ENCODE results near the gene CGN.

GRCh38 chr1:151583796-151584195, 72.6 kb downstream of the CGN start:
- TF ChIP-seq CTCF (IDR thresholded peaks at IDR 0.05; ENCODE audit: borderline replicate concordance, extremely low read depth, low read length, poor library complexity, severe bottlenecking): no peak
- no peak for TF ChIP-seq EZH2 (IDR thresholded peaks at IDR 0.05; ENCODE audit: borderline replicate concordance, low read depth, low read length, severe bottlenecking)
